ENCODE results near the gene PPM1H. TPM values are rescaled to one million over a fixed set of nuclear protein-coding genes. Genes with fewer than 3 reads are reported as not detected.

PPM1H gene
- polyA plus RNA-seq, 1 donor, result 29.5 TPM

DNA sequence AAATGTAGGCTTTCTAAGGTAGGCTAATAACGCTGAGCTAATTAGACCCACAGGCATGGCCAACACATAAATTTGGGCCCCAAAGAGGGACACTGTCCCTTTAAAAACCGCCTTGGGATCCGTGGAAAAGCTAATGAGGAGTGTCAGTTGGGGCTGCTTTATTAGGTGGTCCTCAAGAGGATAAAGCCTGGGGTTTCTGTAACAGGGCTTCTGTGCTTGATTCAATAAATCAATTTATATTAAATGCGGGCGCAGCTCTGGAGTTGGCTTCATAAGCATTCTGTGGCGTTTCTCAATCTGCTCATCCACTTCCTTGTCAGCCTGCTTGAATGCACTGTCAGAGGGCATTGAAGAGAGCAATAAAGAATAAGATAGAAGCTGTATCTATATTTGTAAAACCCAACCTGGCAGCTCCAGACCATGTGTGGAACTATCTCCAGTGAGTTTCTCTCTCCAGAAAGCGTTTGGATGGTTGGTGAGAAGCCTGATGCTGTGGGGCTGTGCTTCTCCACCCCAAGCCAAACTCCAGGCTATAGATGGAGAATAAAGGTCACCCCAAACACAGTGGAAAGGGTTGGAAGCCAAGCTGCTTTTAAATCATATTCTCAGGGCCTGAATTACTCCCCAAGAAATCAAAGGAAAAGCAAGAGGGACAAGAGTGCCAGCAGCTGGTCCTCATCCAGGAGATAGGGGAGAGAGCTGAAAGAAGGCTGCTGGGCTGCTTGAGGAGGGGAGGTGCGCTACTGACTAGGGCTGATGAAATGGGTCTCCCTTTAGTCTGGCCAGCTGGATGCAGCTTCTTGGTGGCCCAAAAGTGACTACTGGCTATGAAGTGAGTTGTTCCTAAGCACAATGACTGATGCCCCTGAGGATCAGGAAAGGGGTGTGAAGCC, 222.0 kb downstream of the PPM1H start:
- no peak for DNase-seq

DNA sequence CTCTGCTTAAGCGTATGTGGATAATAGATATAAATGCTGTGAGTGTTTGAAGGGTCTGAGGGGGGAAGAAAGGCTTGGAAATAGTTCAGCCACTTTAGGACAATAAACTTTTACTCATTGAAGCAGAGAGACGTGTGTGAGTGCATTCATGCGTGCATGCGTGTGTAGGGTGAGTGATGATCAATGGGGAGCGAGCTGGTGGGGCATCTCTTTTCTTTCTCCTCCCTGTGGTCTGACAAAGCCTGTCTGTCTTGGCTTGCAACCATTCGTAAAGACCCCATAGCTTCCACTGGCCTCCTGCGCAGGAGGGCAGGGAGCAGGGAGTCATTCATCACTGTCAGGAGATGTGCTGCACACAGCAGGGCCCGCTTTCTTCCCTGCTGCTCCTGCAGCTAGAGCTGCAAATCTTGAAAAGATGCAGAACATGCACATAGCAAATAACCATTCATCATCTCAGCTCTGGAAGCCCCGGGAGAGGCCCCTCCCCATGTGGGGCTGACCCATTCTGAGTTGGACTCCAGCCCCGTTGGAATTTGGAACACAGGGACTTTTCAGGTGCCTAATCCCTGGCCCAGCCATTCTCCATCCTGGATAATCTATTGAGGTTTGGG, 223.2 kb downstream of the PPM1H start:
- DNase-seq, result no peak

DNA sequence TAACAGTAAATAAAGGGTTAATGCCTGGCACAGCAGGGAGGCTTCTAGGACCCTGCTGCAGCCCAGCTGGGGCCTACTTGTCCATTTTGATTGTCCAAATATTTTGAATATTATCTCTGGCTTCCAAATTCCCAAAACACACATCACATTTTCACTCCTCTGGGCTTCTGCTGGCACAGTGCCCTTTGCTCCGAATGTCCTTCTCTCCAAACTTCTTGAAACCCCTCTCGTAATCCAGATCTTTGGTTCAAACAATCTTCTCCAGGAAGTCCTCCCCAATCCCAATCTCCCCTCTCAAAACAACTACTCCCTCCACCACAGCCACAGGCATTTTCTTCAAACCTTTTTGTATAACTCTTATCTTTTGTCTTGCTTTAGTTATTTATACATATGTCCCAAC, 225.6 kb downstream of the PPM1H start:
- no peak for DNase-seq

DNA sequence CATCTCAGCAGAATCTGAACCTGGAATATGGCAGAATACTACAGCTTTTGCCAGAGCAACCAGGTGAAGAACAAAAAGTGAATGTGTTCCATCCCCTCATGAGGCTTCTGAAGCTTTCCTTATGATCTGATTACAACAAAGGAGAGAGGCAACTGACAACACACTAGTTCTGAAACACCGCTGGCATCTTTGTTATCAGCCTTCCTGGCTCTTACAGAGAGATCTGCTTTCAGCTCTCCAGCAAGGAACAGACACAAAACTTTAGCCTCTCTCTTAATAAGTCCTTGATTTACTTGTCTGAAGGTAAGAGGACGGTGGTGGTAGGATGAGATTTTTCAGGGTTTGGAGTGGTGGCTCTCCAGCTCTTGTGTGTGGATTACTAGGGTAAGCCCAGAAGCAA, 227.0 kb downstream of the PPM1H start:
- no peak for DNase-seq

DNA sequence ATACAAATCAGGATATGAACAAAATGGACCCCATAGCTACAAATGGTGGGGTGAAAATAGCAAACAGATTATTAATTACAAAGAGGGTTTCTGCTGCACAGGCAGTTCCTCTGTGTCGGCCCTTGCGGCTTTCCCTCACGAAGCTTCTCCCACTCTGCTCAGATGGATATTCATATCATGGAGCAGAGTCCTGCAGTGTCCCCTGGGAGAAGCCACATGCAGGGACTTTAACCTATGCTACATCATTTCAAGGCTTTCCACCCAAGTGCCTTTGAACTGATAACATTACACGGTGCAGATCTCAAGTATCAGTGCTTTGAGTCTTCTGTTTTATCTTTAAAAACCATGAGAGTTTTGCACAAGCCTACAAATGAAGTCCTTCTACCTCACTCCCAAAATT, 229.1 kb downstream of the PPM1H start:
- DNase-seq, result no peak

DNA sequence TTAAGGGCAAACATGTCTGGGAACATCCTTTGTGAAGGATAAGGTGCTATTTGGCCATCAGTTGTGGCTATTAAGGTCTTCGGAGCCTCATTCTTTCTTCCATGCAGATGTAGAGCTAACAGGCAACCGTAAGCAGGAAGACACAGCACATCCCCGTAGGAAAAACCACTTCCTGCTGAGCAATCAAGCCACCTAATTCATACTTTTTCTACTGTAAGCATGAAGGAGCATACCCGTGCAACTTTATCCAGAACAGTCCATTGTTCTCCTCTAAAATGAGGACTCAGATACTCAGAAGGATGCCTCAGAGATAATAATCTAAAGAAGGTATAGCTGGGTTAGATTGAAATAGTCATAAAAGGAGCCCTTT, 232.0 kb downstream of the PPM1H start:
- DNase-seq, result no peak

DNA sequence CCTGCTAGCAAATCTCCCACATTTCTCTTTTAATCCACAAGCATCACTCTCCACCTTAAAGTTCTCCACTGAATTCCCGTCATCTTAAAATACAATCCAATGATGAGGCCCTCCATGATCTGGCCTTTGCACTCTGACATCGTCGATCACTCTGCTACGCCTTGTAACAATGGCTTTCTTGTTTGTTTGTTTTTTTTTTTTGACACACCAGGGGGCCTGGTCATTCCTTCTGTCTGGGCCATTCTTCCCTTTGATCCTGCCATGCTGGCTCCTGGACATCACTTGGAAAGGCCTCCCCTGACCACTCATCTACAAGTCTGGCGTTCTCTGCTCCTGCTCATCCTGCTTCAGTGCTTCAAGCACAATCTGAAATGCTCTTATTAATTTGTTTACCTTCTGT, 233.5 kb downstream of the PPM1H start:
- DNase-seq, result no peak

DNA sequence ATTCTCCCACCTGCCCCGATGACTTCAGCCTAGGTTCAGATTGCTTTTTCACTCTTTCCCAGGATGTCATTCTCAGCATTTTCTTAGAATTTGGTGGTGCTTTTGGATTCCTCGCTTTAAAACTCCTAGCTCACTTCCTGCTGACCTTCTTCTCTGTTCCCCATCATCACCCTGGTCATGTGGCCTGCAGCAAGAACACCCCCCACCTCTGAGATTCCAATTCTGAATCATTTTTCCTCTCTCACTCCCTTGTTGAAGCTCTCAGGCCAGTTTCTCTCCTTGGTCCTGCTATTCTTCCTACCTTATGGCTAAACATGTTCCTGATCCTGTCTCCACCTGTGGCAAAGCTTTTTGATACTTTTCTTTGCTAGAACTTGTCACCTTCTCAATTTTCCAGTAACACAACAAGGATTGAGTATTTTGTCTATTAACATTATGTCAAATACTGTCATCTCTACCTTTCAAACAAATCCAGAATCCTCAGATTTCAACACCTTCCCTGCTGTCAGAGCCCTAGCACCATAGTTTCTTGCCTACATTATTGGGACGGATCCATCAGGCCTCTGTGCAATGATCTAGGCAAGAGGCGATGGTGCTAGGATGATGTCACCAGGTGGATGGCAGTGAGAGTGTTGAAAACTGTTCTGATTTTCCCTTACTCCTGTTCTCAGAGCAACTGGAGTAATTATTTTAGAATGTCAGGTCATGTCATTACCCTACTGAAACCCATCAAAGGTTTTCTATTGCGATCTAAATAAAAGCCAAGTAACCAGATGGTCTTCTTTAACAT, 234.7 kb downstream of the PPM1H start:
- no peak for DNase-seq

DNA sequence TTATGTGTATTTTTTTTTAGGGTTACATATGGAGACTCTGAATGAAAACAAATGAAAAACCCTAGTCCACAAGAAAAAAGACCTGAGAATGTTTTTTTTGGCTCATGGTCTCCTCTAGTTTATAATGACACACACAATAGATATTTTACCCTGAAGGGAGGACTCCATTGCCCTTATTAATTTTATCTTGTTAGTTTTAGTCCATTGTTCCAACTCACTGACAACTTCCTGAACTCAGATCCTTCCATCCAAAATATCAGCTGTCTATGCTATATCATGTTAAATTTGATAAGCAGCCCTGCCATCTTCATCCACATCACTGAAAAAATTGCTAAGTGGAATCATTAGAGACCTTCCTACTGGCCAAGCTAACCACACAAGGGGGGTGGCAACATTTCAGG, 236.2 kb downstream of the PPM1H start:
- no peak for DNase-seq

DNA sequence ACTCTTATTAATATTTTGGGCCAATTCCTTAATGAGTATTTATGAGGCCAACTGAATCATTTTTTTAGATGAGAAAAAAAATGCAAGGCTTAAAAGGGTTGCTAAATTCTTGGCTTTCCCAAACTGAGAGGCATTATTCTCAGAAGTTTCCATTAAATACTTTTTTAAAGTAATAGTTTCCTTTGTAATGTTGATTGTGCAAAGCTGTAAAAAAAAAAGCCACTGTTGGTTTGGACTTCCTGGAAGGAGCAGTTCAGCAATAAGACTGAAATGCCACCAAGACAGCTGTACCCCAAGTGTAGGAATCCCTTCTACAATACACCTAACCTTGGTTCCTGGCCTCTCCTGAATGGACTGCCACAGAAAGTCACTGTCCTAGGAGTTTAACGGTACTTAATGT, 237.1 kb downstream of the PPM1H start:
- no peak for DNase-seq

DNA sequence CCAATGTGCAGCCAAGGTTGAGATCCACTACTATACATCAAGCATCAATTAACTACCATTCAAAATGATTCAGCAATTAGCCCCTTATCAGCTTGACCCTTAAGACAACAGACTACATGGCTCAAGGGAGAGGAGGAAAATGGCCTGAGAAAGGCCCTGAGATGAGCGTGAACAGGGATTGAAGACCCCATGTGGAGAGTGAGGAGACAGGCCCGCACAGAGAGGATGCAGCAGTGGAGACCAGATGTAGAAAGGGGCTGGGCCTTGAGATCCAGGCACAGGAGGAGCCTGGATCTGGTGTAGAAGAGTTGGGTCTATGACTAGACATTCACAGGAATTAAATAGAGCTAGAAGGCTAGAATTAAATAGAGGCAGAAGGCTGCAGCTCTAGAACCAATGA, 239.3 kb downstream of the PPM1H start:
- DNase-seq, result no peak

DNA sequence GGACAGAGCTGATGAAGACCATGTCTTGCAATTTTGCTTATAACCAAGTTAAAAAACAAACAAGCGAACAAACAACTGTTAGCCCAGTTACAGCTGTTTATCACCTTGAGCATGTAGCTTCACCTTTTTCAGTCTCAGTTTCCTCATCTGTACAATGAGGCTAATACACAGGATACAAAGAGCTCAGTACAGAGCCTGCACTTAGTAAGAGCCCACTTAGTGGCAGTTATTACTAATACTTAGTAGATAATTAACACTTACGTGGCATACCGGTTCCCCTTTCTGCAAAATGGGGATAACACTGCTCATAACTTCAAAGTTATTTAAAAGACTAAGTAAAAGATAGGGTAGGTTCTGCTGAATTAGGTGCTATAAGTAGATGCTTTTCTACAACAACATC, 240.3 kb downstream of the PPM1H start:
- DNase-seq, result no peak

DNA sequence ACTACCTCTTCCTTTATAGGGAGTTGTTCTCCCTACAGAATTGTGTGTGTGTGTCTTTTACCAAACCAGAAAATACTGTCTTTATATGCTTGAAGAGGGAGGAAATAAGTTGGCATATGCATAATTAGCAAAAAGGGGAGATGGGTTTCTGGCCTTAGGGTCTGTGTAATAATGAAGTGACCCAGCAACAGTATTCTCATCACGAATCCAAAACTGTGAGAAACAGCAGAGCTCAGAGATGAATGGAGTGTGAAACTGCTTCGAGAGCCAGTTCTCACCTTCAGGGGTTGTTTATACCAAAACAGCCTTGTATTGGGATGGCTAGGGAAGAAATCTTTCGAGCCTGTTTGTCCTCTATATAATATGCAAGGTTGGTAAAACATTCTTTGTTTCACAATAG, 240.8 kb downstream of the PPM1H start:
- DNase-seq, result no peak

DNA sequence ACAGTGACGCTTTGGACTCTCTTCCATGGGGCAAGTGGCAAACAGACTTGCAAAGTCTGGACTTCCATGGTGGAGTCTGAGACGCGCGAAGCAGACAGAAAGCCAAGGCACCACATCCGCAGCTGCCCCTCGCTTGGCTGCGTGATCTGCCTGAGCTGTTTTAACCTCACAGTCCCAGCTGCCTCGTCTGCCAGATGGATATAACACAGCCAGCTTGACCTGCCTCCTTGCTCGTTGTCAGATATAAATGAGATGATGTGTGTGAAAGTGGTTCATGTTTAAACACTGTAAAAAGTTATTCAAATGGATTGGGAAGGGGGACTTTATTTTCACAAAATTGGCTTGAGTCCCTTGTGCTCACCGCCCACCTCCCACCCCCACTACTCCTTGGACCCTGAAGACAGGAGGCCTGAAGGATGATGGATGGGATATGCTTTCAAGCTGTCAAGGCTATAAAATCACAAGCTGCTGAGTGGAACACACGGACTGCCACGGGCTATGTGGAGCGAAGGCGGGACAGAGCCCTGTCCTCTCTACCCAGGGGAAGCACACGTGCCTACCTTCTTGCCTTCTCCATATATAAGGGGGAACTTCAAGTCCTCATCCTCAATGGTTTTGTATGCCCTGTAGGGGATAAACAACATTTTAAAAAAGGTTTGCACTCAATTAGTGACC, 241.4 kb downstream of the PPM1H start:
- no peak for DNase-seq

DNA sequence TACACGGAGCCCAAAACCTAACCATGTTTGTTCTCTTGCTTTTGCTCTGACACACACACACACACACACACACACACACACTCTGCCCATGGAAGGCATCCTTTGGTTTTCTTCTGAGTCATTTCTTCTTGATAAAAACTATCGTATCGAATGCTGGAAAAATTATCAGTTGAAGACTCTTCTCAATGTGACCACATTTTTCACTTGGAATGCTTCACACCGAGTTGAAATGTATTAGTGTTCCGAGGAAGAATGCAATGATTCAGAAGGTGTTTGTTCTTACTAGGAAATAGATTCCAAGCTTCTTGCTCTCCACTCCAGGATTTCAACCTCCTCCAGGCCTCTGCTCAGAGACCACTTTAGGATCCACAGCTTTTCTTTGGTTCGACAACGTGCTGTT, 242.1 kb downstream of the PPM1H start:
- DNase-seq, result no peak

DNA sequence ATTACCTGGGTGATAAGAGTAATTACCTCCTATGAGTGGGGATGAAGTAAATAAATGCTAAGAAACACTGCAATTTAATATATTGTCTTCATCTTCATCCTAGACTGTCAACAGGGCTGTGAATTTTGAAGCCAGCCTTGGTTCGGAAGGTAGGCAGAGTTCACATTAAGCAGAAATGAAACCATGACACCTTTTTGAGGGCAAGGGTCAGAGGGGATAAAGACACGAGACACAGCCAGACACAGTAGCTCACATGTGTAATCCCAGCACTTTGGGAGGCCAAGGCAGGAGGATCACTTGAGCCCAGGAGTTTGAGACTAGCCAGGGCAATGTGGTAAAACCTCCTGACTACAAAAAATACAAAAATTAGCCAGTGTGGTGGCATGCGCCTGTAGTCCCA, 243.6 kb downstream of the PPM1H start:
- DNase-seq, result no peak

DNA sequence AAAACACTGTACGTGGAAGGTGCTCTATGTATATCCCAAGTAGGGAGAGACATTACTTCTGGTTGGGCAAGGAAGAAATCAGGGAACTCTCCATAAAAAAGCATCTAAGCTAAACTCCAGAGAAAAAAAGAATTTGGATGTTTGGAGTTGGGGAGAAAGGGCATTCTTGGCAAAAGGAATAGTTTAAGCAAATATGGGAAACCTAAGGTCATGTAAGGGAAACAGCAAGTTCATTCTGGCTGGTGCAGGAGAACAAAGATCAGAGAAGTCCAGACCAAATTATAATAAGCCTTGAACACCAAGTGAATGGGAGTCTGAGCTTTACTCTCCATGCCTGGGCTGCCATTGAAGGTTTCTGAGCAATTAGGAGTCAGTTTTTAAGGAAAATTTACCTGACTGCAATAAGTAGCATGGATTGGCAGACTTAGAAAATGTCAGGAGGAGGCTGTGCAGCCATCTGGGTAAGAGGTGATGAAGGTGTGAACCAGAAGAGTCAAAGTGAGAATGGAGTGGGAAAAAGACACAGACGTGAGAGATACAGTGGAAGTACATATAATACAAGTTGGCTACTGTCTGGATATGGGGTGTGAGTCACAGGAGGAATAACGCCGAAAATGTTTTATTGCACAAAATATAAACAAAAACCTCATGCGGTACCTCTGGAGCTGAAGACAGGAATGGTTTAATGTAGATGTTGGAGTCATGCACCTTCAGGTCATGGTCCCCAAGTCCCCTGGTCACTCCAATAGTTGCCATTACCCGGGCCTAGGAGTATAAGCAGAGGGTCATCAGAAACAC, 245.7 kb downstream of the PPM1H start:
- no peak for DNase-seq

DNA sequence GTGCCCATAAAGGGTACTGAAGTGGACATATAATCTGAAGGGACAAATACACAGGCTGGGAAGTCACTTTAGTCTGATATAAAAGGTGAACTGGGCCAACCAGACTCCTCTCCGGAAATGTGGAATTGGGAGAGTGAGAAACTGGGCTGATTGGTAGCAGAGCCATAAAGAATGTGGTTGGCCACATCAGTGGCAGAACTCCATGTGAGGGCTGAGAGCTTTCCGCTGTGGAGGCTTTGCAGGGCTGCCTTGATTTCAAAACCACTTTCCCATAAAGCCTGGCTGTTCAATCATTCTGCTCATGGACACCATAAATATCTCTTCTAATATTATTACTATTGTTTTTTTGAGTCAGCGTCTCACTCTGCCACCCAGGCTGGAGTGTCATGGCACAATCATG, 248.0 kb downstream of the PPM1H start:
- no peak for DNase-seq

DNA sequence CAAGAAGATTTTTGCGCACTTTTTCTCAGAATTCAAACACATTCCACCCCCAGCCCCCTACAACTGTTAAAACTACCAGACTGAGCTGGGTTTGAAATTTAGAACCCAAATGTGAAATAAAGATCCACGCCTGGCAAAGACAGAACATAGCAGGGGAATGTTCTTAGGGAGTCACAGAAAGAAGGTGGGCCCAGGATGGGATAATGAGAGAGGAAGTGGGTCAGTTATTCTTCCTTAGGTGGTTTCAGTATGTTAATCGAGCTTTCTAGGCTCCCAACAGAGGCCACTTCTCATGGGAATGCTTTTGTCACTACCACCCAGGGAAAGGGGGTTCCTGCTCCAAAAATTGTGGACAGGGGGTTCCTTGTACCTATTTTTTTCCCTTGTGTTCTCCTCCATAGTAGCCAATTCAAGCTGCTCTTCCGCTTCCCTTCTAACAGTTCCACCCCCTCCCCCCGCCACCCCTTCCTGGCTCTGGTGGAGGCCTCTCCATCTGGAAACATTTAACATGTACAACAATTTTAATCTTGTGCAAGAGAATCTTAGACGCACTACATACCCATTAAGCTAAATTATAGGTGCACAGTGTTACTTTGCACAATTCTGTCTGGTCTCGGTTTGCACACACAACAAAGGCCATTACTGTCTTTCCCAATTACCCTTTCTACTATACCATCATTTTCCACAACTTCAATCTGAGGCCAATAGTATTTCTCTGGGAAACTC, 250.2 kb downstream of the PPM1H start:
- no peak for DNase-seq

DNA sequence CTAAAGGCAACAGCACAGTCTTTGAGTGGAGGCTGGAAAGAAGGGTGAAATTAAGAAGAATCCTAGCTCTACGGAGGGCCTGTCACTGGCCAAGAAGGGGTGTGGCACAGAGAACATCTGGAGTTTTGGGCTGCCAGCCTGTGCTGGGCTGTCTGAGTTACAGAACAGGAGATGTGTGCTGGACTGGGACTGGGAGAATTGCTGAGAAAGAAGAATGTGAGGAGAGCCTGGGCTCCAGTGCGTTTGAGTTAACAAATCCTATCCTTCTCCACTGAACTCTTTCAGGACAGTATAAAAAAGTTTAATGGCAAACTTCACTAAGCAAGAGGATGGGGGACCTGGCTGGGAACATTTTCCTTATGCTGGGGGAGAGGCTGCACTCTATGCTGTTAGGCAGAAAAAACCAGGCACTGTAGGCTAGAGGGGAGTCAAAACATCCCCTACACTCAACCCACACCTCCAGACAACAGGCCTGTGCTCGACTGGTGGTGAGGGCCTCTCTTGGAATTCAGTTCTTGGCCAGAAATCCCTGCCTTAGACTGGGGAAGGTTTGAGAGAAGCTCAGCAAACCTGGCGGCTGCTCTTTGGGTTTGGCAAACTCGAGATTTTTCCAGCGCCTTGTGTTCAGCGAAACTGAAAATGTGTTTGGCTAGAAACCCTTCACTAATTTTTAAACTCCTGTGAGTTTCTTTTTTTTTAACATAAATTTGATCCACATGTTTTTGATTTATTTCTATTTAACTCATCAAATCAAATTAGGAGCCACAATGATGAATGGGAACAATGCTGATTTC, 251.0 kb downstream of the PPM1H start:
- DNase-seq, result no peak
